Measurements from ENCODE around the gene GOT2. TPM values are rescaled to one million over a fixed set of nuclear protein-coding genes. Genes with fewer than 3 reads are reported as not detected.
"Not testable (repeated sequence)": the region's sequence is repeated elsewhere in the genome, so short reads cannot be mapped to it uniquely, and the experiment has no call there.

The GOT2 gene
- total RNA-seq, 1 donor from 2014 or later, result 83.2 TPM

DNA sequence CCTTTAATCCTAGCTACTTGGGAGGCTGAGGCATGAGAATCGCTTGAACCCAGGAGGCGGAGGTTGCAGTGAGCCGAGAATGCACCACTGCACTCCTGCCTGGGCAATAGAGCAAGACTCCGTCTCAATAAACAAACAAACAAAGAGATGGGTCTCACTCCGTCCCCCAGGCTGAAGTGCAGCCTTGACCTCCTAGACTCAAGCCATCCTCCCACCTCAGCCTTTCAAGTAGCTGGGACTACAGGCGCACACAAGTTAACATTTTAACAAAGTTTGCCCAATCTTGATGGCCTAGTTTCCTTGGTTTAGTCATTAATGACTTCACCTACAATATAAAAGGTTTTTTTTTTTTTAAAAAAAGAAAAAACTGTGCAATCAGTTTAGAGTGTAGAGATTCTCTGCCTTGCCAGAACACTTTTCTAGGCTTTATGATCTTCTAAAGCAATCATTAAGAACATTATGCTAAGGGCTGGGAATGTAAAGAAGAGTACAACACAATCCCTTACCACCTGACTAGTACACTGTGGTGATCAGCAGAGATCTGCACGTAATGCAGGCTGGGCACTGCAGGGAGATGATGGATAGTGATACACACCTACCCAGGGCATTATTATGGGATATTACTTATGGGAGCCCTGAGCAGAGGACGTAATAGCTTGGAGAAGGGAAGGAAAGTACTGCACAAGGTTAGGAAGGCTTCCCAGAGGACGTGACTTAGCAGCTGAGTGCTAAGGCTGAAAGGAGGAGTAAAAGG, 6.9 kb downstream of the GOT2 start:
- intact Hi-C loops (cut with micrococcal nuclease), result no loop called here

- intact Hi-C loops (cut with micrococcal nuclease), result no loop called here
These were observed 11.0 kb downstream of the GOT2 start for GRCh38 chr16:58723109-58723508.

- intact Hi-C loops (cut with micrococcal nuclease), result no loop called here
These were observed 16.1 kb downstream of the GOT2 start for GRCh38 chr16:58717994-58718393.

- intact Hi-C loops (cut with micrococcal nuclease), result no loop called here
These were observed 17.6 kb downstream of the GOT2 start for GRCh38 chr16:58716468-58716867.

DNA sequence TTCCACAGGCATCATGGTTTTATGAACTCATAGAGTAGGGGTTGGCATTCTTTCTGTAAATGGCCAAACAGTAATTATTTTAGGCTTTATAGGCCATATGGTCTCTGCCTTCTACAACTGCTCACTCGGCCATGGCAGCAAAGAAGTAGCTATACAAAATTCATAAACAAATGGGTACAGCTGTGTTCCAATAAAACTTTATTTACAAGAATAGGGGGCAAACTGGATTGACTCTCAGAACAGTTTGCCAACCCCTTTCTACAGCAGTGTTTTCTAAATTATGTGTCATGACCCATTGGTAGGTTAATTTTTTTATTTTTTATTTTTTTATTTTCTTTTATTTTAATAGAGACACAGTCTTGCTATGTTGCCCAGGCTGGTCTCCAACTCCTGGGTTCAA, 20.4 kb downstream of the GOT2 start:
- intact Hi-C loops (cut with micrococcal nuclease), result no loop called here

GRCh38 chr16:58709333-58709732, 24.8 kb downstream of the GOT2 start:
- intact Hi-C loops (cut with micrococcal nuclease), result no loop called here

- intact Hi-C loops (cut with micrococcal nuclease), result no loop called here
These were observed 35.0 kb downstream of the GOT2 start for GRCh38 chr16:58699151-58699550.

DNA sequence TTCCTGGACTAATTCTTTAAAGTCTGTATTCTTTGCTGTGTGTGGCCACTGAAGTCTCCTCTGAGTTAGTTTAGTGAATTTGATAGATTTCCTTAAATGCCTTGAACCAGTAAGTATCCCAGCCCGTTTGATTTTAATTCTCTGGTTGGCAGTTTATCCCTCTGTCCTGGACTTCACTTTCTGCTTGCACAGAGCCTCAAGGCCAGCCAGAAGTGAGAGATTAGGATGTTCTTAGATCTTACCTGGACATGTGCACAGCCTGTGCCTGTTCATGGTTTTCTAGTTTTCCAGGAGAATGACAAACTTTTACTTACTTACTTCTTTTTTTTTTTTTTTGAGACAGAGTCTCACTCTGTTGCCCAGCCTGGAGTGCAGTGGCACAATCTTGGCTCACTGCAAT, 38.7 kb downstream of the GOT2 start:
- intact Hi-C loops (cut with micrococcal nuclease), result no loop called here

DNA sequence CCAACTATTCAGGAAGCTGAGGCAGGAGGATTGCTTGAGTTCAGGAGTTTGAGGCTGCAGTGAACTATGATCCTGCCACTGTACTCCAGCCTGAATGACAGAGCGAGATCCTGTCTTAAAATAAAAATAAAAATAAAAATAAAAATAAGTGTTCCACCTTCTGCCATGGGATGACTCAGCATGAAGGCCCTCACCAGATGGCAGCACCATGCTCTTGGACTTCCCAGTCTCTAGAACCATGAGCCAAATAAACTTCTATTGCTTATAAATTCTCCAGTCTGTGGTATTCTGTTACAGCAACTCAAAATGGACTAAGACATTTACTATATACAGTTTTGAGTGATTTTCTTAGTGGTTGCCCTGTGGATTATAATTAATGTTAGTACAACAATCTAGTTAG, 41.7 kb downstream of the GOT2 start:
- intact Hi-C loops (cut with micrococcal nuclease), result no loop called here

- intact Hi-C loops (cut with micrococcal nuclease), result not testable (repeated sequence)
These were observed 47.0 kb downstream of the GOT2 start for GRCh38 chr16:58686985-58687706.

- intact Hi-C loops (cut with micrococcal nuclease), result loop anchor here (2.0 kb wide), 1 partner anchor 292 kb away; the partner anchor contains the start of gene GINS3
These were observed 49.0 kb downstream of the GOT2 start for GRCh38 chr16:58685084-58685449.

GRCh38 chr16:58684354-58685083, 49.6 kb downstream of the GOT2 start, which contains the start of gene SLC38A7:
SLC38A7 (minus strand) TSS chr16:58684770; CDS start chr16:58680126, 4,644 bp downstream.
- intact Hi-C loops (cut with micrococcal nuclease), result loop anchor here (1.0 to 5.0 kb wide), 7 partner anchors 50 to 487 kb away; partner anchors contain the start of genes CSNK2A2, GINS3, GOT2 and SETD6

DNA sequence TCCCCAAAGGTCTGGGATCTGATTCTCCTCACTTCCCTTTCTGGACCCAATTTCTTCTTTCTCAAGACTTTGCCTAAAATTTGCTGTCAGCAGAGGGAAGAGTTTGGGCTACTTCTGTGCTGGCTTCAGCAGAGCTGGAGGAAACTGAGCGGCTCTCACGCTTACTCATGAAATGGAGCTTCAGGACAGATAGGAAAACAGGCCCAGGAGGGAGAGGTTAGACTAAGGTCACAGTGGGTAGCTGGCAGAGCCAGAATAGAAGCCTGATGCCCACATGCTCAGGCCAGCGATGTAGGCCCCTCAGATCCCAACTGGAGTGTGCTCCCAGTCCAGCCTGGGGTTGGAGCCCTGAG, 50.1 kb downstream of the GOT2 start:
- intact Hi-C loops (cut with micrococcal nuclease), result loop anchor here (1.0 to 5.0 kb wide), 7 partner anchors 50 to 487 kb away; partner anchors contain the start of genes CSNK2A2, GINS3, GOT2 and SETD6

GRCh38 chr16:58679763-58680162, 54.4 kb downstream of the GOT2 start:
- intact Hi-C loops (cut with micrococcal nuclease), result loop anchor here (5.0 kb wide), 2 partner anchors 432 to 482 kb away; partner anchors contain the start of gene CSNK2A2

DNA sequence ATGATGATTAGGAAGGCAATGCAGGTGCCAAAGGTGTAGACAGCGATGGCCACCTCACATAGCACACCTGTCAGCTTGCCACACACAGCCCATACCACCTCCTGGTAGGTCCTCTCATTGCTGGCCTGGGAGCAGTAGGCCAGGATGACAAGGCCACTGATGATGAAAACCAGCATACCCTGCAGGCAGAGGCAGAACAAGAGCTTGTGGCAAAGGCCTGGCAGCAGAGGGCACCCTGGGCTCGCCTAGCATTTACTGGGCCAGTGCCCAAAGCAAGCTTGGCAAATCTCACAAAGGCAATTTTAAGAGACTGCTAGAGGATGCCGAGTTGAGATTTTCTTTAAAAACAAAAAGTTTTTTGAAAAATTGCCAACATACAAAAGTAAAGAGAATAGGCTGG, 55.4 kb downstream of the GOT2 start:
- intact Hi-C loops (cut with micrococcal nuclease), result loop anchor here (1.0 kb wide), 1 partner anchor 78 kb away; no protein-coding TSS in a partner anchor

DNA sequence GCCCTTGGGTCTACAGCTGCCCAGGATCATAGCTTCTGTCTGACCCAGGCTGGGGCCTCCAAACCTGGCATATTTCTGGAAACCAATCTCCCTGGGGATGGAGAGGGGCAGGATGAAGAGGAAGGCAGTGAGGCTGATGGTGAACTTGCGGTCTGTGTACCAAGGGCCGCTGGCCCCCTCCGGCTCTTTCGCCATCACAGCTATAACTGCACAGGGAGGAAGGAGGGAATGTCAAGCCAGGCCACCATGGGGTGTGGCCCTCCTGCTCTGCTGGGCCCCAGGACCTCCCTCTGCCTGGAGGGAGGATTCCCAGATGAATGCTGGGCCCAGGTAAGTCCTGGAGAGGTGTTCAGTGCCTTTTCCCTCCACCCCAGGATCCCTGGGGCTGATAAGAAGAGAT, 55.8 kb downstream of the GOT2 start:
- intact Hi-C loops (cut with micrococcal nuclease), result loop anchor here (1.0 kb wide), 1 partner anchor 78 kb away; no protein-coding TSS in a partner anchor

GRCh38 chr16:58670946-58671583, 63.1 kb downstream of the GOT2 start:
- intact Hi-C loops (cut with micrococcal nuclease), result no loop called here

GRCh38 chr16:58670177-58670576, 63.9 kb downstream of the GOT2 start:
- intact Hi-C loops (cut with micrococcal nuclease), result no loop called here

DNA sequence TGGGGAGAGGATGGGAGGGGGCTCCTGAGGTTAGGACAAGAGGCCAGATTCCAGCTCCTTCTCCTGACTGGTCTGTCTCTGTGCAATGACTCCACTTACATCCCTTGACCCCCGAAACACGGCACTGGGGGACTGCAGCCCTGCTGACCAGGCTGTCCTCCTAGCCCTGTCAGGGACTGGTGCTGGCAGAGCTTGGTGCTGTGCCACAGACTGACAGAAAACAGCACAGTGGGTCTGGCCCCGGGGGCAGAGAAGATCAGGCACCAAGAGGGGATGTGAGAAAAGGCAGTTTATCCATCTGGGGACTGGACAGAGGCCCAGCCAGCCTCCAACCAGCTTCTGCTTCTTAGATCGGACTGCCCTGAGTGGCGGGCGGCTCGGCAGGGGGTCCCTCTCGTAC, 68.9 kb downstream of the GOT2 start:
- intact Hi-C loops (cut with micrococcal nuclease), result no loop called here

DNA sequence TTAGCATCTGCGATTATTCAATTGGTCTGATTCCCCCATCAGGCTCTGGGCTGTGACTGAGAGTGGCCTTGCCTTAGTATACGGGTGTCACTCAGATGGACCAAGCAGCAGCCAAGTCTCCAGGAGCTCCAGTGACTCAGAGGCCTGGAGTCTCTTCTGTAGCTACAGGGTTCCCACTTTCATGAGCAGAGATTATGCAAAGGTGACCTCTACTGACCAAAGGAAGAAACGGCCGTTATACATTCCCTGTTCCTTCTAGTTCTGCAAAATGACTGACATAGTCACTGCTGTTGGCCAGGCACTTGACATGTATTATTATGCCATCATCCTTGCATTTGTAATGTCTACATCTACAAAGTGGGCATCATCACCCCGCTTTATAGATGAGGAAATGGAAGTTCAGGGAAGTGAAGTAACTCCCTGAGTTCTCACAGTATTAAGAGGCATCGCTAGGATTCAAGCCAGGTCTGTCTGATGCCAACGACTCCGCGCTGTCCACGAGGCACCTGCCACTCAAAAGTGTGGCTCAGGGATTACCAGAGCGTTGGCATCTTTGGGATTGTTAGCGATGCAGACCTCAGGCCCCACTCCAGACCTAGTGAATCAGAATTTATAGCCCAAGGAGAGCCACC, 72.8 kb downstream of the GOT2 start:
- intact Hi-C loops (cut with micrococcal nuclease), result loop anchor here (1.0 to 2.0 kb wide), 3 partner anchors 95 to 325 kb away; no protein-coding TSS in a partner anchor

GRCh38 chr16:58659911-58660310, 74.2 kb downstream of the GOT2 start:
- intact Hi-C loops (cut with micrococcal nuclease), result loop anchor here (2.0 kb wide), 1 partner anchor 97 kb away; no protein-coding TSS in a partner anchor
